GM12891 (cell line): ENCODE measurements around the gene ATXN1.

Experiments
- POLR2A ChIP-seq: IDR thresholded peaks from 2 replicates; pipeline ENCODE4 v1.6.1; 2011; ENCODE audit warnings: low read depth, low read length, control low read depth
- POU2F2 ChIP-seq: IDR thresholded peaks from 2 replicates; pipeline ENCODE4 v1.6.1; 2011; ENCODE audit warnings: low read depth, mild to moderate bottlenecking, control low read depth, low read length, moderate library complexity

GRCh38 chr6:16413399-16413798 is 347.9 kb downstream of the ATXN1 start:
- TF ChIP-seq POLR2A: no peak
- no peak for TF ChIP-seq POU2F2
